GM20431 (cell line): ENCODE measurements around the gene MRPS12.
"Not testable (repeated sequence)": the region's sequence is repeated elsewhere in the genome, so short reads cannot be mapped to it uniquely, and the experiment has no call there.

Experiments used
- in situ Hi-C: fragments of 300-500 bp; cut with MseI, MboI; formaldehyde crosslinking; loops from one replicate; pipeline ENCODE4 v1.15.0; 2020; ENCODE audit warnings: low sequenced_read_pairs; ENCODE audit not compliant: unreplicated experiment

Gene MRPS12

DNA sequence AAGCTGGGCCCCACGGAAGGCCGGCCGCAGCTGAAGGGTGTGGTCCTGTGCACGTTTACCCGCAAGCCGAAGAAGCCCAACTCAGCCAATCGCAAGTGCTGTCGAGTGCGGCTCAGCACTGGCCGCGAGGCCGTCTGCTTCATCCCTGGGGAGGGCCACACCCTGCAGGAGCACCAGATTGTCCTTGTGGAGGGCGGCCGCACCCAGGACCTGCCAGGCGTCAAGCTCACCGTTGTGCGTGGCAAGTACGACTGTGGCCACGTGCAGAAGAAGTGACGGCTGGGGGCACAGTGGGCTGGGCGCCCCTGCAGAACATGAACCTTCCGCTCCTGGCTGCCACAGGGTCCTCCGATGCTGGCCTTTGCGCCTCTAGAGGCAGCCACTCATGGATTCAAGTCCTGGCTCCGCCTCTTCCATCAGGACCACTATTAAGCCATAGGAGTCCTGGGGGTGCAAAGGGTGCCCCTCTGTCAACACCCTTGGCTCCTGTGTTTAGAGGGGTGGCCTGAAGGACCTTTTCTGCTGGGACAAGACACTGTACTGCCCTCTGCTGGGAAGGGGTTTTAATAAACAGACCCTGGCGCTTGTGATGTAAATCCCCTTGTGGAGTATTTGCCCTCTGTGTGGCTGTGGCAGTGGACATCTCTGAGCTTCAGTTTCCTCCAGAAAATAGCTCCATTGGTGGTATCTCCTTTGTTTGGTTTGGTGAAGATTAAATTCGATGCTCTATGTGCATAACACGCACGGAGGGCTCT lies 1.9 kb downstream of the MRPS12 start:
- in situ Hi-C loops: no loop called here

- in situ Hi-C loops: no loop called here
Measured at GRCh38 chr19:38933544-38933943, 2.8 kb downstream of the MRPS12 start.

GRCh38 chr19:38939957-38940356 lies 9.2 kb downstream of the MRPS12 start:
- in situ Hi-C loops: no loop called here

- in situ Hi-C loops: not testable (repeated sequence)
Measured at GRCh38 chr19:38941466-38941865, 10.7 kb downstream of the MRPS12 start.

- in situ Hi-C loops: no loop called here
Measured at GRCh38 chr19:38941979-38942378, 11.2 kb downstream of the MRPS12 start.

DNA sequence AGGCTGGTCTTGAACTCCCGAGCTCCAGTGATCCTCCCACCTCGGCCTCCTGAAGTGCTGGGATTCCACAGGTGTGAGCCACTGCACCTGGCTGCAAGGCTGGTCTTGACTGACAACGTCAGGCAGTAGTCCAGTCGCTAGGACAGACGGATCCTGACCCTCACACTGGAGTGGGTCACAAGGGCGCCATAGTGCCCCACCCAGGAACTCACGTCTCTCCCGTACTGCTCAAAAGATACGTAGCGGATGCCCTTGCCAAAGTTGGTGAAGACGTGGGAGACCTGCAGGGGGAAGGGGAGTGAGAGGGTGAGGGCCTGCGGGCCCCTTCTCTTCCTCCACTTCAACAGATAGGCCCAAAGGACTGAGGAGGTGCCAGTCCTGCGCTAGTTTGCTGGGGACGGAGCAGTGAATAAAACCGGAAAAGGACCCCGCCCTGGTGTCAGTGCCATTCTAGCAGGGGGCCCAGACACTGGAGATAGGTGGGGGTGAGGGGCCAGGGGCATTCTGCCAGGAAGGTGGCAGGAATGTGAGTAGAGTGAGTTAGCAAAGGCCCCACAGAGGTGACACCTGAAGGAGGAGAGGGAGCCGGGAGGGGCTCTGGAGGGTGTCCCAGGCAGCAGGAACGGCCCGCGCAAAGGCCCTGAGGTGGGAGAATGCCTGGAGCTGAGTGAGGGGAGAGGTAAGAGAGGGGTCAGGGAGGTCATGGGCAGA lies 11.9 kb downstream of the MRPS12 start:
- in situ Hi-C loops: no loop called here

GRCh38 chr19:38944981-38945506 lies 14.3 kb downstream of the MRPS12 start:
- in situ Hi-C loops: no loop called here

- in situ Hi-C loops: no loop called here
Measured at GRCh38 chr19:38945562-38946228, 15.0 kb downstream of the MRPS12 start.

DNA sequence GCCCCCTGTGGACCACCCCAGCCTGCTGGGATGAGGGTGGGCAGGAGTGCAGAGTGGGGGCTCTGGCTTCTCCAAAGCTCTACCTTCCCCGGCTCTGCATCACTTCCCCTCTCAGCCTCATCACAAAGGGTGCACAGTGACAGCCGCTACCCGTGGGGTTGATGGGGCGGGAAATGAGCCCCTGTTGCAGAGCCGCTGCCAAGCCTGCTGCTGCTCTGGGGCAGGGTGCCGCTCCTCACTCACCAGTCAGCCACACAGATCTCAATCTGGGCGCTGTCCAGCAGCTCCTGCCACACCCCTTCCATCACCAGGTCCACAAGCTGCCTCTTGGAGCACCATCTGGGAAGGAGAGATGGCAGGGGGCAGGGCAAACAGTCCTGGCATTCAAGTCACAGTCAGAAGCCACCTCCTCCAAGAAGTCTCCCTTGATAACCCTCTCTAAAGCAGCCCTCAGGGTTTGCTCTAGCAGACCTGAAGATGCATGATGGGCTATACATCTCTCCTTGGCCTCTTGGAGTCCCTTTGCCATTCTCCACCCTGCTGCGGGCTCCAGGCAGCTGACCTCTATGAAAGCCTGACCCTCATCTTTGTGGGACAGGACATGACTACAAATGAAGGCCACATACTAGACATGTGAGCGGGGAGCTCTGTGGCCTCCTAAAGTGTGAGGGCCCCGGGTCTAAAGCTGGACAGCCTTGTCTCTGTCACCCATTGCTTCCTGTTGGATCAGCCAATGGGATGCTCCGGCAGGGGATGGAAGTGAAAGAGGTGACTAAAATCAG lies 15.7 kb downstream of the MRPS12 start:
- in situ Hi-C loops: no loop called here

DNA sequence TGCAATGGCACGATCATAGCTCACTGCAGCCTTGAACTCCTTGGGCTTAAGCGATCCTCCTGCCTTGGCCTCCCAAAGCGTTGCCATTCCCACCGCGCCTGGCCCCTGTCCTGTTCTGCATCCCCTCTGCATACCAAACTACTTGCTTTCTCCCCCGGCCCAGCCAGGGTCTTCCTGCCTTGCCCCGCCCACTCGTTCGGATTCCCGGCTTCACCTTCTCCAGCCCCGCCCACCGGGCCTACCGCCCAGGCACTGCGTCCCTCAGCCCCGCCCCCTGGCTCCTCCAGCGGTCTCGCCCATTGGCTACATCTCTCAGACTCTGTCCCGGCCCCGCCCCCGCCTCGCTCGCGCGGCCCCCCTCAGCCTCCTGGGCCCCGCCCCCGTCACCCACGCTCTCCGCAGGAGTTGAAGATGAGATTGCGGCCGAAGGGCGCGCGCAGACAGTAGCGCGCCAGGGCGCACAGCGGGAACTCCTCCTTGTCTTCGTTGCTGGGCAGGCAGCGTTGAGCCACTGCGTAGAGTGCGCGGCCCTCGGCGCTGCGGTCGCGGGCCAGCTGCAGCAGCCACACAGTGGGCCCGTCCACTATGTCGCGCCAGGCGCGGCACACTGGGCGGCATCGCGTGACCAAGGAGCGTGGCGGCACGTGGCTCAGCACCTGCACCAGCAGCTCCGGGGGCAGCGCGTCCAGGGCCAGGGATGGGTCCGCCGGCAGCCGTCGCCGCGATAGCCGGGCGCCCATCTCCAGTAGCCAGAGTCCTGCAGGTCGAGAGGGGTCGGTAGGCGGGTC lies 19.0 kb downstream of the MRPS12 start:
- in situ Hi-C loops: no loop called here

DNA sequence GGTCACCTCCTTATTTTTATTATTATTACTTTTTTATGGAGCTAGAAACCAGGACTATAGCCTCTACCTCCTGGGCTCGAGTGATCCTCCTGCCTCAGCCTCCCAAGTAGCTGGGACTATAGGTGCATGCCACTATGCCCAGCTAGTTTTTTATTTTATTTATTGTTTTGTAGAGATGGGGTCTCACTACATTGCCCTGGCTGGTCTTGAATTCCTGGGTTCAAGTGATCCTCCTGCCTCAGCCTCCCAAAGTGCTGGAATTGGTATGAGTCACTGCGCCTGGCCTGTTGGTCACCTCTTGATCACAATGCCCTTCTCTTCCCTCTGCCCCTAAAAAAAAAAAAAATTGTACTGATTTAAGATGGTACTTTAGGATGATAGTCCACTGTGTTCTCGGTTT lies 20.4 kb downstream of the MRPS12 start:
- in situ Hi-C loops: no loop called here

GRCh38 chr19:38952395-38953165 lies 21.8 kb downstream of the MRPS12 start:
- in situ Hi-C loops: no loop called here

DNA sequence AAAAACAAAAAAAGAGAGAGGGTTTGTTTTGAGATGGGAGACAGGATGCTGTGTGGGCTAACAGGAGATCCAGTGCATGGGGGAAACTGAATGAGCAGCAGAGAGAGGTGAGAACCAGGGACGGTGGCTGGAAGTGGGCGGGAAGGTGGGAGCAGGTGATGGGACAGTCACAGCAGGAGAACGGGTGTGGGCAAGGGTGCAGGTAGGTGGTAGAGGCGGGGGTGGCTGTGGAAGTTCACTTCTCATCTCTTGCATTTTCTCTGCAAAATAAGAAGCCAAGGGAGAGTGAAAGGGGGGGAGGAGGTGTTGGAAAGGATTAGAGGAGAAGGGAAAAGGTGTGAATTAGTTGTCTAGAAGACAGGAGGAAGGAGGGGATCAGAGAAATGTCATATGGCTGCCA lies 22.9 kb downstream of the MRPS12 start:
- in situ Hi-C loops: no loop called here

- in situ Hi-C loops: no loop called here
Measured at GRCh38 chr19:38956264-38956663, 25.5 kb downstream of the MRPS12 start.

DNA sequence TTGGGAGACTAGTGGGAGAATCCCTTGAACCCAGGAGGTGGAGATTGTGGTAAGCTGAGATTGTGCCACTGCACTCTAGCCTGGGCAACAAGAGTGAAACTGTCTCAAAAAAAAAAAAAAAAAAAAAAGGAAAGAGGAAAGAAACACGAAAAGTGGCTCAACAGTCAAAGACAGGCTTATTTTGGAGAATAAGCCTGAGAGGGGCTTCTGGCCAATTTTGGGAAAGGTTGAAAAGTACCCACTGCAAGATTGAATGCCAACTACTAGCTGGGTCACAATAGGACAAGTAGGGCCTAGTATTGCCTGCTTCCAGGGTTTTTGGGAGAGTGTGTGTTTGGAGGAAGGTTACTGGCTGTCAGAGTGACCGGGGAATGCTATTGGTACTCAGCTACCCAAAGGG lies 27.6 kb downstream of the MRPS12 start:
- in situ Hi-C loops: no loop called here

- in situ Hi-C loops: no loop called here
Measured at GRCh38 chr19:38959618-38960017, 28.9 kb downstream of the MRPS12 start.

GRCh38 chr19:38964738-38965137 lies 34.0 kb downstream of the MRPS12 start:
- in situ Hi-C loops: no loop called here

- in situ Hi-C loops: not testable (repeated sequence)
Measured at GRCh38 chr19:38966149-38966548, 35.4 kb downstream of the MRPS12 start.
